Measurements from ENCODE around the gene USP6.
"Not testable (repeated sequence)": the region's sequence is repeated elsewhere in the genome, so short reads cannot be mapped to it uniquely, and the experiment has no call there.

USP6 gene

GRCh38 chr17:5136580-5137412 is 21.0 kb downstream of the USP6 start:
- DNase-seq, result not testable (repeated sequence)

GRCh38 chr17:5137511-5138197 is 21.8 kb downstream of the USP6 start:
- DNase-seq, result not testable (repeated sequence)

DNA sequence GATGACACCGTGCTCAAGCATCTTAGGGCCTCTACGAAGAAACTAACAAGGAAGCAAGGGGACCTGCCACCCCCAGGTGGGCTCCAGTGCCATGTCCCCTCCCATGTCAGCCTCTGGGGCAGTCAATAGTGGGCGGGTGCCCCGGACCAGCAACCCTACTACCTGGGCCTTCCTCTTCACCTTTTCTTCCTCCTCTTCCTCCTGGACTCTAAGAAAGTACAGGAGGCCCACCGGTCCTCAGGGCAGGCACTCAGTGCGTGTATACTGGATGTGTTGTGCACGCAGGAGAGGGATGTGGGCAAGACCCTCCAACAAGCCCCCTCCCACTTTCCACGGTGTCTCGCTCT is 22.3 kb downstream of the USP6 start:
- DNase-seq, result not testable (repeated sequence)

DNA sequence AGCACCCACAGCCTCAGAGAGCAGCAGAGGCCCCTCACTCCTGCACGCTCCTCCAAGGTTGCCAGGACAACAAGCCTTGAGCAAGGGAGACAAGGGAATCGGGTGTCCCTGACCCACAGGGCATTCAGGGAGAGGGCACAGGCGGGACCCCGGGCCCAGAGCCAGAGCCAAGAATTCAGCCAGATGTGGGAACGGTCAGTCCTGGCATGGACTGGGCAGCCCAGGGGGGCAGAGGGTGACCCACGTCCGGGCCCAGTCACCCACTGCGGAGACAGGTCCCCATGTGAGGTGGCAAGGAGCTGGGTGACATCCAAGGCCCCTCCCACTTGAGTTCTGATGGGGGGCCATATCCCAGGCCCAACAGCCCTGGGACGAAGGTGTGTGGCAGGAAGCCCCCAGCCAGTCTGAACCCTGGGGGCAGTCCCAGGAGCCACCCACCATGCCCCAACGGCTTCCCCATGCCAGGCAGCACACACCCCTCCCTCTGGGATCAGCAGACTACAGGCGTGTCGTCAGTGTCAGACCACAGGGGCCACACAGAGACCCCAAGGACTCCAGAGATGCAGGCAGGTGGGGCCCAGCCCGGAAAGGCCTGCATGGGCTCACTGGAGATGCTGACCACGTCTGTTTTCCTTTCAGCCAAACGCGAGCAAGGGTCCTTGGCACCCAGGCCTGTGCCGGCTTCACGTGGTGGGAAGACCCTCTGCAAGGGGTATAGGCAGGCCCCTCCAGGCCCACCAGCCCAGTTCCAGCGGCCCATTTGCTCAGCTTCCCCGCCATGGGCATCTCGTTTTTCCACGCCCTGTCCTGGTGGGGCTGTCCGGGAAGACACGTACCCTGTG is 23.0 kb downstream of the USP6 start:
- DNase-seq, result no peak

- no peak for DNase-seq
Observed at GRCh38 chr17:5139458-5139732, 23.6 kb downstream of the USP6 start.

GRCh38 chr17:5142877-5143276 is 27.0 kb downstream of the USP6 start:
- not testable (repeated sequence) for DNase-seq

GRCh38 chr17:5146122-5146521 is 30.3 kb downstream of the USP6 start:
- not testable (repeated sequence) for DNase-seq

- not testable (repeated sequence) for DNase-seq
Observed at GRCh38 chr17:5160702-5161101, 44.9 kb downstream of the USP6 start.

DNA sequence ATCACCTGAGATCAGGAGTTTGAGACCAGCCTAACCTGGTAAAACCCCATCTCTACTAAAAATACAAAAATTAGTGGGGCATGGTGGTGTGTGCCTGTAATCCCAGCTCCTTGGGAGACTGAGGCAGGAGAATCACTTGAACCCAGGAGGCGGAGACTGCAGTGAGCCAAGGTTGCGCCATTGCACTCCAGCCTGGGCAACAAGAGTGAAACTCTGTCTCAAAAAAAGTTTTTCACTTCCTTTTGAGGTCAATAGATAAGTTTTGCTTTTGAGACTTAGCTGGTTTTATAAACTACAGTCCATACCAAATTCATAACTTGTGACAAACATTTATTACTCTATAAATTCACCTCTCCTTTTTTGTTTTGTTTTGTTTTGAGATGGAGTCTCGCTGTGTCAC is 46.0 kb downstream of the USP6 start:
- not testable (repeated sequence) for DNase-seq

GRCh38 chr17:5164436-5164835 is 48.6 kb downstream of the USP6 start:
- no peak for DNase-seq

DNA sequence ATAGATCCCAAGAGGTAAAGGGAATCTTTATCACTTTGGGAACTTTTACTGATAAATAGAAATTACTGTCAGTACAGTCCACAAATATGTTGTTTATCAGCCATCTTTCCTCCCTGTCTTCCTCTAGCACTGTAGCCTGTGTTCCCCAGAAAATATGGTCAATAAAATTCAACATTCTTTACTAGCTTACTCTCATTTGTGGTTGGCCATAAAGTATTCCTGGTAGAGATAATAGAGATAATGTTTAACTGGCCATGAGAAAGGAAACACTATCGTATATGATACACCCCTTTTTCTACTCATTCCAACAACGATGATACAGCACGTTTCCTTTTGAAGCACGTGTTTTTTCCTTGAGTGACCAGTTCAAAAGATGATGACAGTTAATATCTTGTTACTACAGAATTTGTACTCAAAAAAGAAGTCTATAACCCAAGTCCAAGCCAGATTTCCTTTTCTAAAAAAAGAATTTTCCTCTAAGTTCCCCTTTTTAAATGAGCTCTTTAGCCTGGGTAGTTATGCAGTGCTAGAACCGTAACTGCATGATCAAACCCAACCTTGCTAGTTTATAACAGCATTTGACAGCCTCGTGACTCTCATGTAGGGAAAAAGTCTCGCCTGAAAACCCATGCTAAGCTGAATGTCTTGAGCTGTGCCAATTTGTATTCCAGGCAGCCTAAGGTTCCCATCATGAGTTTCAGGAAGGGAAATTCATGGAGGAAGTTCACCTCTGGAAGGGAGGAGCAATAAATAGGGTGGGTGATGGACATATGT is 50.1 kb downstream of the USP6 start:
- DNase-seq, result not testable (repeated sequence)

DNA sequence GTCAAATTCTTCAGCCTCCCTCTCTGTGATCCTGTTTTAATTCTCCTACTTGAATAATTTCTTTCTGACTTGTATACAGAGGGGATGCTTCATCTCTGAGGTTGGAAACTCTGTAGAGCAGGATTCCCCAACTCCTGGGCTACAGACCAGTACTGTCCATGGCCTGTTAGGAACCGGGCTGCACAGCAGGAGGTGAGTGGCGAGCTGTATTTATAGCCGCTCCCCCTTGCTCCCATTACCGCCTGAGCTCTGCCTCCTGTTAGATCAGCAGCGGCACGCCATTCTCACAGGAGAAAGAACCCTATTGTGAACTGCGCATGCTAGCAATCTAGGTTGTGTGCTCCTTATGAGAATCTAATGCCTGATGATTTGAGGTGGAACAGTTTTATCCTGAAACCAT is 59.2 kb downstream of the USP6 start:
- not testable (repeated sequence) for DNase-seq

DNA sequence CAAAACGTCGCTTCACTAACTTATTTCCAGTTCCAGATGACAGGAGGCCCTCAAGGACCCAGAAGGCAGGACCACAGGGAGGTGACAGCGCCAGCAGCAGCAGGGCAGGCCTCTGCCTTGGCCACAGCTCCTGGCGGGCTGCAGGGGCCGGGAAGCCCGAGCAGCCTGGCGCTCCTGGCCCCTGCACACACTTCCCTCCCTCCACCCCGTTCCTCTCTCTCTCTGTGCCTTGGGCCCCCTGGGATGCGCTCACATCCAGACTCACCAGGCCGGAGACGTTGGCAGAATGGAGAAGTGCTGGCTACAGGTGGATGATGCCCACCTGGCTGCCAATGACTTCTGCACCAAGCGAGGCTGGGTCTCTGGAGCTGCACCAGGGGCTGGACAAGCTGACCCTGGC is 63.2 kb downstream of the USP6 start:
- DNase-seq, result no peak

- DNase-seq, result no peak
Observed at GRCh38 chr17:5181509-5182305, 65.9 kb downstream of the USP6 start.

DNA sequence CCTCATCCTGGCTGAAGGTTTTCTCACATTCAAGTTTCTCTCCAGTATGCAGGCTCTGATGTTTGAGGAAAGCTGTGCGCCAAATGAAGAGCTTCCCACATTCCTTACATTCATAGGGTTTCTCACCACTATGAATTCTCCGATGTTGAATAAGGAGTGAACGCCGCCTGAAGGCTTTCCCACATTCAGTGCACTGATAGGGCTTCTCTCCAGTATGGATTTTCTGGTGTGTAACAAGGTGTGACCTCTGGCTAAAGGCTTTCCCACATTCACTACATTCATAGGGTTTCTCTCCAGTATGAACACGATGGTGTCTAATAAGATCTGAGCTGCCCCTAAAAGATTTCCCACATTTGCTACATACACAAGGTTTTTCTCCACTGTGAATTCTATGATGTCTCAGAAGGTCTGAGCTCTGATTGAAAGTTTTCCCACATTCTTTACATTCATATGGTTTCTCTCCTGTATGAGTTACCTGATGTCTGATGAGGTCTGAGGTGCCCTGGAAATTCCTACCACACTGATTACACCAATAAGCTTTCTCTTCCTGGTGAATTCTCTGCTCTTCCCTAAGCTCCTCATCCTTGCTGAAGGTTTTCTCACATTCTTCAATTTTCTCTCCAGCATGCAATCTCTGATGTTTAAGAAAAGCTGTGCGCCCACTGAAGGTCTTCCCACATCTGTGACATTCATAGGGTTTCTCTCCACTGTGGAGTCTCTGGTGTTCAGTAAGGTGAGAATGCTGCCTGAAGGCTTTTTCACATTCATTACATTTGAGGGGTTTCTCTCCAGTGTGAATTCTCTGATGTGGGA is 67.0 kb downstream of the USP6 start:
- no peak for DNase-seq

DNA sequence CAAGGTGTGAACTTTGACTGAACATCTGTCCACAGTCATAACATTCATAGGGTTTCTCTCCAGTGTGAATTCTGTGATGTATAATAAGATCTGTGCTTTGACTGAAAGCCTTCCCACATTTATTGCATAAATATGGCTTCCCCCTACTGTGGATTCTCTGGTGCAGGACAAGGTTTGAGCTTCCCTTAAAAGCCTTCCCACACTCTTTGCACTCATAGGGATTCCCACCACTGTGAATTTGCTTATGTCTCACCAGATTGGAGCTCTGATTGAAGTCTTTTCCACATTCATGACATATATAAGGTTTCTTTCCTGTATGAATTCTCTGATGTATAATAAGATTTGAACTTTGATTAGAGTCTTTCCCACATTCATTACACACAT is 67.6 kb downstream of the USP6 start:
- no peak for DNase-seq

GRCh38 chr17:5184288-5184687 is 68.5 kb downstream of the USP6 start:
- DNase-seq, result no peak

DNA sequence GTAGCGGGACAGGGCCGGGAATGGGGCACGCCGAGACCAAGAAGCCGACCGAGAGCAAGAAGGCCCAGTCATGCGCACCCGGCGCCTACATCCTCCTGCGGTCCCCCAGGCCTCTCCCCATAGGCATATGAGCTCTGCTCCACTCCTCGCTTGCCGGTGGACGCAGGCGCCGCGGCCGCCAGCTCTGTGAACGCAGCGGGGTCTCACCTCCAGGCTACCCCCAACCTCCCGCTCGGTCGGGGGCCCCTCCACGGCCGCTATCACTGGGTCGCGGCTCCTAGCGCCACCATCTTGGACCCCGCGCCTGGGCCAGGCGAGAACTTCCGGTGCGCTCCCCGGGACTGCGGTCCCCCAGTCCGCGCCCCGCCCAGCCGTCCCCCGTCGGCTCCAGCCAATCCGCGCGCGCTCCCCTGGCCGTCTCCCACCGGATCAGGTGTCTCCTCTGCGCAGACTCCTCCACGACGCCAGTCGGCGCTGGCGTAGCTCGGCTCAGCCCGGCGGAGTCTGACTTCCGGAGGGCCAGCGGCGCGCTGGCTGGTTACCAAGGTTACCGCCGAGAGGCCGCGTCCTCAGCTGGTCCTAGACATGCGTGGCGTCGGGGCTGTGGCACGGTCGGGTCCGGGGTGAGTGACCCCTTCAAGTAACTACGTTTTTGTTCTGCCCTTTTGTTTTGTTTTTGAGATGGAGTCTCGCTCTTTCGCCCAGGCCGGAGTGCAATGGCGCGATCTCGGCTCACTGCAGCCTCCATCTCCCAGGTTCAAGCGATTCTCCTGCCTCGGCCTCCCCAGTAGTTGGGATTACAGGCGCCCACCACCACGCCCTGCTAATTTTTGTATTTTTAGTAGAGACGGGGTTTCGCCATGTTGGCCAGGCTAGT is 75.9 kb downstream of the USP6 start, which contains the start of gene ZNF594:
ZNF594 (minus strand) TSS at position 328 of the 877 bp plus-strand sequence. CDS start 7,612 bp downstream, outside the sequence.
- DNase-seq, result peak; percentile 98

- DNase-seq, result no peak
Observed at GRCh38 chr17:5194346-5194745, 78.5 kb downstream of the USP6 start.

GRCh38 chr17:5198472-5198871 is 82.6 kb downstream of the USP6 start:
- DNase-seq, result no peak
